ENCODE results near the gene ATG13.

GRCh38 chr11:46655631-46656030, 38.3 kb downstream of the ATG13 start:
- TF ChIP-seq CTCF (IDR thresholded peaks at IDR 0.05) (no peak), POLR2A (IDR thresholded peaks at IDR 0.05) (no peak)

All from right lobe of liver (tissue), 4 donors.